H1 (cell line): ENCODE data around the gene TYW1B.
"Not testable (repeated sequence)": the region's sequence is repeated elsewhere in the genome, so short reads cannot be mapped to it uniquely, and the experiment has no call there.

Experiments used
- BACH1 ChIP-seq: IDR thresholded peaks from 2 replicates; pipeline ENCODE4 v1.6.1; 2012; ENCODE audit warnings: low read length, improper control_type of control experiment
- CEBPB ChIP-seq: IDR thresholded peaks from 2 replicates; pipeline ENCODE4 v1.6.1; 2012; ENCODE audit warnings: low read depth, low read length
- EP300 ChIP-seq, 2 experiments: IDR thresholded peaks; 1 replicate in 1 of 2; 2 replicates in 1 of 2; pipeline ENCODE4 v1.6.1; 2011 to 2012; ENCODE audit warnings: low read depth in 2 of 2, low read length in 2 of 2, mild to moderate bottlenecking in 2 of 2, borderline replicate concordance in 1 of 2, inconsistent platforms in 1 of 2, moderate library complexity in 1 of 2
- HDAC6 ChIP-seq: IDR thresholded peaks from one replicate; pipeline ENCODE4 v1.7.1; 2012; ENCODE audit warnings: low read depth, mild to moderate bottlenecking, inconsistent platforms, low read length, moderate library complexity
- JUN ChIP-seq: IDR thresholded peaks from 2 replicates; pipeline ENCODE4 v1.6.1; 2011; ENCODE audit warnings: low read depth, mild to moderate bottlenecking, improper control_type of control experiment, low read length
- KDM1A ChIP-seq: fragments of 200-600, 300-600 bp; sonication (generic); IDR thresholded peaks from 2 replicates; pipeline ENCODE4 v1.7.1; 2016; ENCODE audit warnings: mild to moderate bottlenecking, low read length, borderline replicate concordance
- POLR2AphosphoS5 ChIP-seq: IDR thresholded peaks from 2 replicates; pipeline ENCODE4 v1.6.1; 2011; ENCODE audit warnings: low read depth, low read length
- RAD21 ChIP-seq, 2 experiments: IDR thresholded peaks in 1 of 2; conservative IDR thresholded peaks in 1 of 2; 2 replicates each; pipeline ENCODE4 v1.6.1; 2011; ENCODE audit warnings: low read depth in 2 of 2, low read length in 2 of 2, improper control_type of control experiment in 1 of 2, inconsistent platforms in 1 of 2, mild to moderate bottlenecking in 1 of 2, moderate library complexity in 1 of 2
- TAF1 ChIP-seq: IDR thresholded peaks from 2 replicates; pipeline ENCODE4 v1.6.1; 2011; ENCODE audit warnings: mild to moderate bottlenecking, low read depth, low read length
- TEAD4 ChIP-seq: IDR thresholded peaks from 2 replicates; pipeline ENCODE4 v1.6.1; 2012; ENCODE audit warnings: low read depth, low read length, inconsistent platforms, mixed read lengths
- TF ChIP-seq, protein P1 (sequence below), 3 experiments: IDR thresholded peaks; 1 replicate in 2 of 3; 2 replicates in 1 of 3; pipeline versions ENCODE4 v1.5.1 to v1.6.1; 2011; ENCODE audit warnings: low read length in 3 of 3, mild to moderate bottlenecking in 3 of 3, inconsistent platforms in 2 of 3, low read depth in 1 of 3, moderate library complexity in 1 of 3; ENCODE audit not compliant: insufficient read depth in 1 of 3; ENCODE audit errors: control extremely low read depth in 1 of 3
- TF ChIP-seq, protein P2 (sequence below): IDR thresholded peaks from 2 replicates; pipeline ENCODE4 v1.6.1; 2012; ENCODE audit warnings: inconsistent platforms

DNA sequence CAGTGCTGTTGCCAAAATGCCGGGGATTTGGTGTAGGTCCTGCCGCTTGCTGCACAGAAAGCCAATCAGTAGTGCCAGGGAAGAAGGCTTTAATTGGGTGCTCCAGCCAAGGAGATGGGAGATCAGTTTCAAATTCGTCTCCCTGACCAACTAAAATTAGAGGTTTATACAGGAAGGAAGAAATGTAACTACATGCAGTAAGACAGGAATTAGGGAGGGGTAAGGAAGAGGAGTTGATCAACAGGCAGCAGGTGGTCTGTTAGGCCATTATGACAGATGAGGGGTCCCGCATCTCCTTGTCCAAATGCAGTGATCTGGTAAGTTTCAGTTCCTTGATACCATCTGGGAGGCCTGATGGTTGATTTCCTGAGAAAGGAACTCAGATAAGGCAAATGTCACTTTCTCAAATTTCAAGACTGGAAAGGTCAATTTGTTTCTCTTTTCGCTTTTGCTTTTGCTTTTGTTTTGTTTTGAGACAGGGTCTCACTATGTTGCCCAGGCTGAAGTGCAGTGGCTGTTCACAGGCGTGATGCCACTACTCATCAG is 13.0 kb upstream of the TYW1B start:
- TF ChIP-seq, protein P1, sequence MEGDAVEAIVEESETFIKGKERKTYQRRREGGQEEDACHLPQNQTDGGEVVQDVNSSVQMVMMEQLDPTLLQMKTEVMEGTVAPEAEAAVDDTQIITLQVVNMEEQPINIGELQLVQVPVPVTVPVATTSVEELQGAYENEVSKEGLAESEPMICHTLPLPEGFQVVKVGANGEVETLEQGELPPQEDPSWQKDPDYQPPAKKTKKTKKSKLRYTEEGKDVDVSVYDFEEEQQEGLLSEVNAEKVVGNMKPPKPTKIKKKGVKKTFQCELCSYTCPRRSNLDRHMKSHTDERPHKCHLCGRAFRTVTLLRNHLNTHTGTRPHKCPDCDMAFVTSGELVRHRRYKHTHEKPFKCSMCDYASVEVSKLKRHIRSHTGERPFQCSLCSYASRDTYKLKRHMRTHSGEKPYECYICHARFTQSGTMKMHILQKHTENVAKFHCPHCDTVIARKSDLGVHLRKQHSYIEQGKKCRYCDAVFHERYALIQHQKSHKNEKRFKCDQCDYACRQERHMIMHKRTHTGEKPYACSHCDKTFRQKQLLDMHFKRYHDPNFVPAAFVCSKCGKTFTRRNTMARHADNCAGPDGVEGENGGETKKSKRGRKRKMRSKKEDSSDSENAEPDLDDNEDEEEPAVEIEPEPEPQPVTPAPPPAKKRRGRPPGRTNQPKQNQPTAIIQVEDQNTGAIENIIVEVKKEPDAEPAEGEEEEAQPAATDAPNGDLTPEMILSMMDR (IDR thresholded peaks at IDR 0.05; ENCODE audit: control extremely low read depth in 1 of 3, insufficient read depth in 1 of 3, low read depth in 1 of 3, low read length in 3 of 3), result not testable (repeated sequence)
- not testable (repeated sequence) for TF ChIP-seq CEBPB; RAD21 (IDR thresholded peaks at IDR 0.05 in 1 of 2, conservative IDR thresholded peaks at IDR 0.05 in 1 of 2; ENCODE audit: low read depth in 2 of 2, low read length in 2 of 2); KDM1A; HDAC6; EP300 (IDR thresholded peaks at IDR 0.05; ENCODE audit: borderline replicate concordance in 1 of 2, low read depth in 2 of 2, low read length in 2 of 2); JUN; BACH1; POLR2AphosphoS5; TEAD4; TAF1
- TF ChIP-seq, protein P2, sequence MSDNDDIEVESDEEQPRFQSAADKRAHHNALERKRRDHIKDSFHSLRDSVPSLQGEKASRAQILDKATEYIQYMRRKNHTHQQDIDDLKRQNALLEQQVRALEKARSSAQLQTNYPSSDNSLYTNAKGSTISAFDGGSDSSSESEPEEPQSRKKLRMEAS, result not testable (repeated sequence)
